K562 (cell line): ENCODE results near the gene A1BG. TPM values are rescaled to one million over a fixed set of nuclear protein-coding genes. Genes with fewer than 3 reads are reported as not detected.
A peak's percentile ranks its signal among the peaks of the same experiment; 100 is the strongest.

Experiments used
- CLOCK ChIP-seq: fragments of 250-450 bp; sonication (Bioruptor Pico); IDR thresholded peaks from 2 replicates; pipeline ENCODE4 v1.4.0; 2020; ENCODE audit warnings: mild to moderate bottlenecking, moderate library complexity, borderline replicate concordance
- HOXB6 ChIP-seq: fragments of 250-450 bp; sonication (Bioruptor Pico); IDR thresholded peaks from 2 replicates; pipeline ENCODE4 v1.5.1; 2022; ENCODE audit warnings: mild to moderate bottlenecking, borderline replicate concordance
- HSF4 ChIP-seq: fragments of 250-450 bp; sonication (Bioruptor Pico); IDR thresholded peaks from 2 replicates; pipeline ENCODE4 v2.1.2; 2022; ENCODE audit warnings: mild to moderate bottlenecking, moderate library complexity, borderline replicate concordance
- KDM1A ChIP-seq, 2 experiments: fragments of 450-650 bp; IDR thresholded peaks; 2 replicates each; pipeline ENCODE4 v1.6.1; 2016; ENCODE audit warnings: mild to moderate bottlenecking in 2 of 2
- MGA ChIP-seq: fragments of 450-650 bp; IDR thresholded peaks from 2 replicates; pipeline ENCODE4 v1.6.1; 2016; ENCODE audit warnings: mild to moderate bottlenecking, moderate library complexity
- SRSF9 ChIP-seq: fragments of 200-400 bp; formaldehyde crosslinking; IDR thresholded peaks from 2 replicates; pipeline ENCODE4 v1.6.1; 2017; ENCODE audit warnings: low read depth, low read length, borderline replicate concordance
- ZNF316 ChIP-seq: fragments of 450-650 bp; IDR thresholded peaks from 2 replicates; pipeline ENCODE4 v1.6.1; 2016
- ZNF384 ChIP-seq: IDR thresholded peaks from 2 replicates; pipeline ENCODE4 v1.6.1; 2012; ENCODE audit warnings: low read depth, low read length, improper control_type of control experiment
- ZNF778 ChIP-seq: fragments of 450-650 bp; formaldehyde crosslinking; IDR thresholded peaks from 2 replicates; pipeline ENCODE4 v1.4.0; 2020; ENCODE audit warnings: mild to moderate bottlenecking, moderate library complexity
- polyA plus RNA-seq, 8 experiments: library from polyadenylated mRNA; depleted of rRNA in 4 of 8; stranded (reverse) in 5 of 8; unstranded in 3 of 8; fragments of >200 nt; fragmentation: Nextera tagmentation in 2 of 8; fragmentation: Illumina TruSeq in 1 of 8; extraction: Ambion mirVana in 2 of 8; extraction: Trizol in 1 of 8; gene quantifications; 2 replicates each; pipeline versions ENCODE4 v1.2.1 to v1.2.3, GENCODE V29; 2011 to 2014; ENCODE audit warnings: inconsistent platforms in 1 of 8, missing spikeins in 1 of 8
- total RNA-seq, 7 experiments: library from RNA; depleted of rRNA in 6 of 7; stranded (reverse); fragments of >200 nt in 6 of 7; fragmentation: Illumina TruSeq in 2 of 7; extraction: Trizol in 2 of 7; gene quantifications; 2 replicates each; pipeline versions ENCODE4 v1.2.1 to v1.2.3, GENCODE V29; 2011 to 2021; ENCODE audit warnings: low replicate concordance in 1 of 7
- TF ChIP-seq, protein P1 (sequence below): fragments of 450-650 bp; IDR thresholded peaks from 2 replicates; pipeline ENCODE4 v1.6.1; 2017; ENCODE audit warnings: antibody characterized with exemption

The A1BG gene
- total and polyA plus RNA-seq, 9 of the 15 experiments (the other 6 are each of a cell fraction or from before 2014, with no cell fraction given) = 0.10 to 19.8 (median 2.6) TPM

GRCh38 chr19:58346961-58347929, 6.0 kb downstream of the A1BG start (continued):
- TF ChIP-seq MGA (peak; percentile 88), HOXB6 (CRISPR knock-in tag) (no peak), HSF4 (no peak), ZNF384 (no peak), ZNF316 (no peak), SRSF9 (no peak), CLOCK (CRISPR knock-in tag) (no peak), ZNF778 (CRISPR knock-in tag) (no peak), KDM1A (IDR thresholded peaks at IDR 0.05) (no peak)
- TF ChIP-seq, protein P1, sequence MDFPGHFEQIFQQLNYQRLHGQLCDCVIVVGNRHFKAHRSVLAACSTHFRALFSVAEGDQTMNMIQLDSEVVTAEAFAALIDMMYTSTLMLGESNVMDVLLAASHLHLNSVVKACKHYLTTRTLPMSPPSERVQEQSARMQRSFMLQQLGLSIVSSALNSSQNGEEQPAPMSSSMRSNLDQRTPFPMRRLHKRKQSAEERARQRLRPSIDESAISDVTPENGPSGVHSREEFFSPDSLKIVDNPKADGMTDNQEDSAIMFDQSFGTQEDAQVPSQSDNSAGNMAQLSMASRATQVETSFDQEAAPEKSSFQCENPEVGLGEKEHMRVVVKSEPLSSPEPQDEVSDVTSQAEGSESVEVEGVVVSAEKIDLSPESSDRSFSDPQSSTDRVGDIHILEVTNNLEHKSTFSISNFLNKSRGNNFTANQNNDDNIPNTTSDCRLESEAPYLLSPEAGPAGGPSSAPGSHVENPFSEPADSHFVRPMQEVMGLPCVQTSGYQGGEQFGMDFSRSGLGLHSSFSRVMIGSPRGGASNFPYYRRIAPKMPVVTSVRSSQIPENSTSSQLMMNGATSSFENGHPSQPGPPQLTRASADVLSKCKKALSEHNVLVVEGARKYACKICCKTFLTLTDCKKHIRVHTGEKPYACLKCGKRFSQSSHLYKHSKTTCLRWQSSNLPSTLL = no peak
